ENCODE results near the gene TCF7L2. TPM values are rescaled to one million over a fixed set of nuclear protein-coding genes. Genes with fewer than 3 reads are reported as not detected.
A peak's percentile ranks its signal among the peaks of the same experiment; 100 is the strongest.

Gene TCF7L2
- total RNA-seq, 3 donors from 2014 or later = 33.1 to 44.2 (median 34.1) TPM

GRCh38 chr10:113113241-113113640, 163.2 kb downstream of the TCF7L2 start:
- no peak for DNase-seq (ENCODE audit: low spot score in 2 of 2)
- no peak for TF ChIP-seq POLR2A (IDR thresholded peaks at IDR 0.05)
- no peak for TF ChIP-seq POLR2AphosphoS5 (IDR thresholded peaks at IDR 0.05)
- no peak for TF ChIP-seq CTCF (IDR thresholded peaks at IDR 0.05)
- intact Hi-C loops (cut with DNase I; ENCODE audit: low total_unique reads) = no loop called here
- H3K4me1 ChIP-seq = peaks cover 0 to 3% of the 10 kb centered on the region in 2 donors
- H3K9me3 ChIP-seq = no peaks in the 10 kb centered on the region
- no peak overlapping the region for H3K4me3 ChIP-seq
- no peaks in the 10 kb centered on the region for H3K27me3 ChIP-seq
- peak overlapping the region in 1 of 2 donors; percentile 52 for H3K27ac ChIP-seq
- H3K36me3 ChIP-seq = no peaks in the 10 kb centered on the region

GRCh38 chr10:113113918-113114317, 163.9 kb downstream of the TCF7L2 start:
- no peaks in the 10 kb centered on the region for H3K36me3 ChIP-seq
- H3K27ac ChIP-seq = peak overlapping the region in 1 of 2 donors; percentile 52
- TF ChIP-seq CTCF (IDR thresholded peaks at IDR 0.05) (no peak), POLR2A (IDR thresholded peaks at IDR 0.05) (no peak), POLR2AphosphoS5 (IDR thresholded peaks at IDR 0.05) (no peak)
- no peaks in the 10 kb centered on the region for H3K27me3 ChIP-seq
- H3K4me1 ChIP-seq = peaks cover 0 to 3% of the 10 kb centered on the region in 2 donors
- no peaks in the 10 kb centered on the region for H3K9me3 ChIP-seq
- no peak overlapping the region for H3K4me3 ChIP-seq
- no peak for DNase-seq (ENCODE audit: low spot score in 2 of 2)
- intact Hi-C loops (cut with DNase I; ENCODE audit: low total_unique reads) = no loop called here

DNA sequence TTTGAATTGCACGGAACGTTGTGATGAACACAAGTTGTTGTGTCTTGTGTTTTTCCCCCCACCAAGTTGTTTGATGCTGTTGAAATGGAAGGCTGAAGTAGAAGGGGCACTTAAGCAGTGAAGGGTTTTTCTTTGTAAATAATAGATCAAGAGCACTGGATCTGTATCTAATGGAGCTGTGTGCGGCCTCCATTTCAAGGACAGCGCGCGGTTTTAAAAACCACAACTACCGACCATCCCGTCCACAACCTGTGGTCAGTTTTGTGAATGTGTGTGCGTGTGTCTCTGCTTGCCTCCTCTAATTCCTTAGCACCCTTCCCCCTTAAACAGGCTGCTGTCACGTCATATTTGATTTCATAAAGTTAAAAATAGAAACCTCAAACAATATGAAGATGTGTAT, 165.5 kb downstream of the TCF7L2 start:
- no peak for DNase-seq (ENCODE audit: low spot score in 2 of 2)
- TF ChIP-seq POLR2AphosphoS5 (IDR thresholded peaks at IDR 0.05) = no peak
- TF ChIP-seq CTCF (IDR thresholded peaks at IDR 0.05) = no peak
- TF ChIP-seq POLR2A (IDR thresholded peaks at IDR 0.05) = no peak
- Histone ChIP-seq H3K27me3 (no peaks in the 10 kb centered on the region), H3K27ac (peak overlapping the region in 1 of 2 donors; percentile 46), H3K4me1 (peaks cover 0 to 3% of the 10 kb centered on the region in 2 donors), H3K36me3 (no peaks in the 10 kb centered on the region), H3K4me3 (no peak overlapping the region), H3K9me3 (no peaks in the 10 kb centered on the region)
- intact Hi-C loops (cut with DNase I; ENCODE audit: low total_unique reads) = no loop called here

- Histone ChIP-seq H3K27me3 (no peaks in the 10 kb centered on the region), H3K4me1 (no peaks in the 10 kb centered on the region), H3K36me3 (no peaks in the 10 kb centered on the region), H3K4me3 (no peak overlapping the region), H3K9me3 (no peaks in the 10 kb centered on the region), H3K27ac (no peak overlapping the region)
- intact Hi-C loops (cut with DNase I; ENCODE audit: low total_unique reads) = no loop called here
- TF ChIP-seq POLR2AphosphoS5 (IDR thresholded peaks at IDR 0.05) = no peak
- TF ChIP-seq POLR2A (IDR thresholded peaks at IDR 0.05) = no peak
- no peak for TF ChIP-seq CTCF (IDR thresholded peaks at IDR 0.05)
- no peak for DNase-seq (ENCODE audit: low spot score in 2 of 2)
Observed at GRCh38 chr10:113118882-113119281, 168.8 kb downstream of the TCF7L2 start.

GRCh38 chr10:113119801-113120200, 169.8 kb downstream of the TCF7L2 start:
- TF ChIP-seq CTCF (IDR thresholded peaks at IDR 0.05) (no peak), POLR2AphosphoS5 (IDR thresholded peaks at IDR 0.05) (no peak), POLR2A (IDR thresholded peaks at IDR 0.05) (no peak)
- Histone ChIP-seq H3K27me3 (no peaks in the 10 kb centered on the region), H3K4me1 (no peaks in the 10 kb centered on the region), H3K4me3 (no peak overlapping the region), H3K9me3 (no peaks in the 10 kb centered on the region), H3K36me3 (no peaks in the 10 kb centered on the region), H3K27ac (no peak overlapping the region)
- no peak for DNase-seq (ENCODE audit: low spot score in 2 of 2)
- intact Hi-C loops (cut with DNase I; ENCODE audit: low total_unique reads) = no loop called here
